Activated T-cell treated with anti-CD3 and anti-CD28 coated beads for 1 hour (primary cell): ENCODE measurements around the gene CXCL3.

ENCODE experiments used
- DNase-seq: peaks from one replicate; pipeline ENCODE4 v3.0.0-alpha.2; 2020; ENCODE audit warnings: low read depth

Gene CXCL3

DNA sequence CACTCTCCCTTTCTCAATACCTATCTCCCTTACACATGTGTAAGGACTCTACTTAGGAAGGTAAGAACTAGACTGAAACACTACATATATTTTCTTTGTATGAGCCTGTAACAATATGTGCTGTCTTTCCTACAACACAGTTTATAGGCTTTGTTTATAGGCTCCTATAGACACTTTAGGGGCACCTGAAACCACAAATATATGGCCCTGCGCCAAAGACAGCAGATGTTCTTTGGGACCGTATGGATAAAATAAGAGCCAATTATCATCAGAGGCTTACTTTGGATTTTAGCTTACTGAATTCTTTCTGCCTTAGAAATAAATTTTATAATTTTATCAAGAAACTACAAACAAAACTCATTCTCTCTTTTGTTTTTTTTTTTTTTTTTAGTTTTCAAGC is 16.6 kb upstream of the CXCL3 start:
- no peak for DNase-seq

- DNase-seq = no peak
Observed at GRCh38 chr4:74054483-74055047, 16.1 kb upstream of the CXCL3 start.

- no peak for DNase-seq
Observed at GRCh38 chr4:74047152-74047551, 8.7 kb upstream of the CXCL3 start.

DNA sequence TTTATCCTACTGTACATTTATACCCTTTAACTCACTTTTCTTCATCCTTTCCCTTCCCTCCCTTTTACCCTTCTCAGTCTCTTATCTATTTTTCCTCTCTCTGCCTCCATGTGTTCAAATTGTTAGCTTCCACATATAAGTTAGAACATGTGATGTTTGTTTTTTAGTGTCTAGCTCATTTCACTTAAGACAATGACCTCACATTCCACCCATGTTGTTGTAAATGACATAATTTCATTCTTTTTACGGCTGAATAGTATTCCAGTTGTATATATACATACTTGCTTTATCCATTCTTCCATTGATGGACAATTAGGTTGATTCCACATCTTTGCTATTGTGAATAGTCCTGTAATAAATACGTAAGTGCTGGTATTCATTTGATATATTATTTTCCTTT is 7.3 kb upstream of the CXCL3 start:
- no peak for DNase-seq

DNA sequence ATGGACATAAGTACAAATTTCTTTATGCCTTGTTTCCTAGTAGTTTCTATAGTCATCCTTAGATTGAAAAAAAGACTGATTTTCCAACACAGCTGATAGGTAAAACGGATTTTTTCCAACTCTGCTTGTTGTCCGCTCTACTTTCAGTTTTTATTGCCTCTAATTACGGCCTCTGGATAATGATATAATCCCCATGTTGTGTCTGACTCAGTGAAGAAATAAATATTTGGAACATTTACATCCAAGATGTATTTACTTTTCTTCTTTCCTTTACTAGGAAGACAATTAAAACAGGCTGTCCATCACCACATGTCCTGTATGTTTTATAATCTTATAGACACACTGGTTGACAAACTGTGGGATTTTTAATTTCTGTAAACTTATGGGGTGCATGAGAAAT is 6.8 kb upstream of the CXCL3 start:
- no peak for DNase-seq

DNA sequence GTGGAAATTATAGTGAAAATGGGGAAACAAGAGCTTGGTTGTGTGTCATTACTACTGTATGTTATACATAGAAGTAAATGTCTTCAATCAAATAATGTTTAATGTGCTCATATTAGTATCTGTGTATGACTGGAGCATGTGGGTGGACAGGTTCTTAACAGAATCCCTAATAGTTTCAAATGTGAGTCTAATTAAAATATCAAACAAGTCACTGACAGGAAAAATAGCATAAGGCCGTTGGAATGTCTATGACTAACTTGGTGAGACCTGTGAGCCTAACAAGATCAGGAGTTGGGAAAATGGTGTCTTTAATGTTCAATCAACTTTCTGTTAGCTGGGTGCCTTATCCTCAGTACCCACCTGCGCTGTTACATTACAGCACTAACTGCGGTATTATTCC is 6.2 kb upstream of the CXCL3 start:
- no peak for DNase-seq

GRCh38 chr4:74042681-74043080 is 4.2 kb upstream of the CXCL3 start:
- no peak for DNase-seq

GRCh38 chr4:74041418-74041817 is 2.9 kb upstream of the CXCL3 start:
- DNase-seq = no peak

GRCh38 chr4:74039315-74039763 is 850 bp upstream of the CXCL3 start:
- DNase-seq = no peak

DNA sequence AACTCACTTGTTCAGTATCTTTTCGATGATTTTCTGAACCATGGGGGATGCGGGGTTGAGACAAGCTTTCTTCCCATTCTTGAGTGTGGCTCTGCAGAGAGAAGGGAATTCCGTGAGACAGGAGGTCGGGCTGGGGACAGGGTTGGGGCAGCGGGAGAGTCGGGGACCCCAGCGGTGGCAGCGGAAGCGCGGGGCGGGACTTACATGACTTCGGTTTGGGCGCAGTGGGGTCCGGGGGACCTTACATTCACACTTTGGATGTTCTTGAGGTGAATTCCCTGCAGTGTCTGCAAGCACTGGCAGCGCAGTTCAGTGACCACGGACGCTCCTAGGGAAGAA is 434 bp downstream of the CXCL3 start:
- no peak for DNase-seq

DNA sequence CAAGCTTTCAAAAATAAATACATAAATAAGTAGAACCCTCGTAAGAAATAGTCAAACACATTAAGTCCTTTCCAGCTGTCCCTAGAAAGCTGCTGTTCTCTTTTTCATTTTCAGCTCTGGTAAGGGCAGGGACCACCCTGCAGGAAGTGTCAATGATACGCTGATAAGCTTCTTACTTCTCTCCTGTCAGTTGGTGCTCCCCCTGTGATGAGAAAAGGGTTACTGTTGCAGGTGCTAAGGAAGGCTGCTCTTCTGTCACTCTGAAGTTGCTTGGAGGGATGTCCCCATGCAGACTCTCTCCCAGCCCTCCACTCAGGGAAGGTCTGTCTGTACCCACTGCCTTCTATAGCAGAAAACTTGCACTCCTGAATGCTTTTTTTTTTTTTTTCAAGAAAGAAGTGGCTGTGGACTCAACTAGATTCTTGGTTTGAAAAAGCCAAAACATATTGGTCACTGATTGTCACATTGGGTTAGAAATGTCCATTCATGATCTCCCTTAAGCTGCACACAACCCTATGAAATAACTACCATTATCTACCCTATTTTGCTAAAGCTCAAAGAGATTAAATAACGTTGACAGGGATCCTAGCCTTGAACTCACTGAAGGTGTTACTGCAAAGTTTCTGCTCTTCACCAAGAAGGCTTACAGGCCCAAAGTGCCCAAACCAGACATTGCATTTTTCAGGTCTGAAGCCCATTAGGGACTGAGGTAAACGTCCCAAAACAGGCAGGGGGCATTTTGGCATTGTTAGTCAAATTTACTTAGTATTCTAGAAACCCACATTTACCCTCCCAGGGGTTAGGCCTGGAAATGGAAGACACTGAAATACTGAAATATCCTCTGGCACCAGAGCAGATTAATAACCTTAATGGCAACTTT is 1.2 kb downstream of the CXCL3 start:
- DNase-seq = no peak

- no peak for DNase-seq
Observed at GRCh38 chr4:74033739-74034138, 4.8 kb downstream of the CXCL3 start.

DNA sequence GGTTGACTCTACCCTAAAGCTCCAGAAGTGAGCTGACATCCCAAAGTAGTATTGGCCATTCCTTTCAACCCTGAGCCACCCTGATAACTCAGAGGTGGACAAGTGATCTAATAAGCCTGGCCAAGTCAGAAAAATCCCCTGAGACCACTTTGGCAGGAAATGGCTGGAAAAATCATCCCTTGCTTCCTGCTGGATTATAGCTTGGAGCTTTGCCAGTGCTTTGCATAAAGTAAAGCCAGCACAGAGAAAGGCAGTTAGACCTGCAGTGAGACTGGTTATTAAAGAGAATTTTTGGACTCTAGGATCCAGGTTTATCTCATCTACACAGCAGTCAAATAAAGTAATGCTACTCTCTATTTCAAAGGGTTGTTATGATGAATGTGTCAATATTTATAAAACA is 6.4 kb downstream of the CXCL3 start:
- DNase-seq = no peak

DNA sequence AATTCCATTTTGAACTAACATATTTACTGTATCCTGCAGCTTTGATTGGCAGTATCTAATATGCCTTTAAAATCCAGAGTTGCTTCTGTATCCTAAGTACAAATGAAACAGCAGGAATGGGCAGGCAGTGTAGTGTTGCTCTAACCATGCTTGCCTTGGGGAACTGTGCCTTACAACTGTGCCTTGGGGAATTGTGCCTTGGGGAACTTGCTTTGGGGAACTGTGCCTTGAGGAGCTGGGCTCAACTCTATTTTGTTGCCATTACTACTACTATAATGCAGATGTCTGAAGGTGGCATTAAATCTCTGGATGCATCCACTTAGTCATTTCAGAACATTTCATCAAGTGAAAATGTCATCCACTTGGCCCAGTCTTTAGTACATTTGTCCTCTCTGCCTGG is 6.9 kb downstream of the CXCL3 start:
- DNase-seq = no peak

- DNase-seq = no peak
Observed at GRCh38 chr4:74030285-74030684, 8.2 kb downstream of the CXCL3 start.

GRCh38 chr4:74028504-74028903 is 10.0 kb downstream of the CXCL3 start:
- DNase-seq = no peak

DNA sequence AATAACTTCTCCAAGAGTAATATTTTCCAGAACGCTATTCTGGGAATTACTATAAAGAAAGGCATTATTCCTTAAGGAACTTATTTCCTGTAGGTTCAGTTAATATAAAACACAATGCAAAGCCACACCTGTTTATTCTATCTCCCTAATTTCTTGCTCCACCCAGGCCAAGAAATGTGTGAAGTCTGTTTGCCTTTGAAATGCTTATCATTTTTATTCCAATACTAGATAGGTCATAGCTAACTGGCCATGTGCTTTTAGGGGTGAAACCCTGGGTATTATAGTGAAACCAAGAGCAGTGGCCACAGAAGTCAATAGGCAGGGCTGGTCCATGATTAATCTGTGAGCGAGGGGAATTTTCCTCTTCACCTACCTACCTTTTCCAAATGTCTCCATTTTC is 14.8 kb downstream of the CXCL3 start:
- no peak for DNase-seq

GRCh38 chr4:74021601-74022000 is 16.9 kb downstream of the CXCL3 start:
- no peak for DNase-seq

DNA sequence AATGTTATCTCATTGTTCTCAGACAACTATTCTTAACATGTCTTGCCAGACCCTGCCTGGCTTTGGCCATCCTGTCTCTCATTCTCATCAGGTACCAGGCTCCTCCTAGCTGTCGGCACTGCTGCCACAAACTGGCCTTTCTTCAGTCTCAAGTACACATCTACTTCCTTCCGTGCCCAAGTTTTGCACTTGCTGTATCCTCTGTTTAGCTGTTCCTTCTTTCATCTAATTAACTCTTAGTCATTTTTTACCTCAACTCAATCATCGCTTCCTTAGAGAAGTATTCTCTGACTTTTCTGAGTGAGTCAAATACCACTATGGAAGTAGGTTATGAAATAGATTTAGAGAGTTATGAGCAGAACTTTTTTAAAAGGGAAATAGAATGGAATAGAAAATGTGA is 19.7 kb downstream of the CXCL3 start:
- no peak for DNase-seq

DNA sequence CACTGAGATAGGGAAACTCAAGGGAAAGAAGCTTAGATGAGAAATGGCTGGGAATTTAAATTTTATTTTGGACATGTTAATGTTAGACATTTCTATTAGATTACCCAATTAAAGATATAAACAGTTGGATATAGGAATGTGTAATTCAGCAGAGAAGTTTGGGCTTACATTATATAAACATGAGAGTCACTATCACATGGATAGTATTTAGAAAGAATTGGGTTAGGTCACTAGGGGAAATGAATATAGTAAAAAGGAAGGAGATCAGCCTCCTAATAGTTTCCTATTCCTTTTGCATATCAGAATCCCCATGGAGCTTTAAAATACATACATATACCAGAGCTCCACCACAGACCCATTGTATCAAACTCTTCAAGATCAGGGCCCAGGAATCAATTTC is 20.4 kb downstream of the CXCL3 start:
- no peak for DNase-seq

DNA sequence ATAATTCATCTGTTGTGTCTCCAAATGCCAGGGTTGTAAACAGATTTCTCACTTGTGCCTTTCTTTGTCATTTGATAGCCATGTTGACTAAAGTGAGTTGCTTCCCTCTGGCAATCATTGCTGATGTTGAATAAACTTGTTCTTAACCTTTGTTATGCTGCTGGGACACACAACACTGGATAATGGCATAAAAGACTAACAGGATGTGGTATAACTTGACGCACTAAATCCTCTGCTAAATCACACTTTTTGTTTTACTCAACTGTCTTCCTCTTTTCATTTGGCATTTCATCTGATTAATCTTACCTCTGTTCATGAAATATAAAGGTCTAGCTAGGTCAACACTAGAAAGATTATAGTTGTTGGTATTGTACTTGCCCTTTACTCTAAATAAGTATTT is 22.4 kb downstream of the CXCL3 start:
- no peak for DNase-seq

GRCh38 chr4:74015126-74015780 is 23.2 kb downstream of the CXCL3 start:
- no peak for DNase-seq

DNA sequence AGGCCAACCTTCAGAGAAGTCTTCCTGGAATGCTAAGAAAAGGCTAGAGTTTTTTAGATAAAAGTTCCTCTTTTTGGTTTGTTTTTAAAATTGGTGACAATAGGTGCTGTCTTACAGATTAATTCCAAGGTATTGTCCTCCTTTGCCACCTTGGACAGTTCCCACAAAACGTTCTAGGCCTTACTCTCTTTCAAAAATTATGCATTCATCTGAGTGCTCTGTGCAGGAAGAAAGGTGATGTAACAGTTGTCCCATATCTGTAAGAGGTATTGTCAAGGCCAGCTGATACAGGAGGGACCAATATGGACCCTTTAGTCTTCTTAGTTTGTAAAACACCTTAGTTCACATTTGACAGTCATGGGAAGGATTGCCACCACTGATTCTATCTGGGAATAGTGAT is 24.2 kb downstream of the CXCL3 start:
- no peak for DNase-seq

DNA sequence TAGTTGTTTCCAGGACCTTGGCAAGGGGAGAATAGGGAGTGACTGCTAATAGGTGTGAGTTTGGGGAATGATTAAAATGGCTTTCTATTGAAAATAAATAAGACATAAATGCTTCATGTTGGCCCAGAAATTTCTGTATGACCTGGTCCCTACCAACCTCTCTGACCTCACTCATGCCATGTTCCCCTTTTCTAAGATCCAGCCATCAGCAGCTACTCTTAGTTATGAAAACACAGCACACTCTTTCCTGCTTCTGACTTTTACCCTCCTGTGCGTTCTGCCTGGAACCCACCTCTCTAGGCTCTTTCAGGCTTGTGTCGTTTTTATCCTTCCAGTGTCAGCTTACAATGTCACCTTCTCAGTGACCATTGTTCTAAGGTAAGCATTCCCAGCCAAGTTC is 25.2 kb downstream of the CXCL3 start:
- DNase-seq = no peak
